Lower lobe of right lung (tissue), 2 donors: Measurements from ENCODE around the gene PI4KB. TPM values are rescaled to one million over a fixed set of nuclear protein-coding genes. Genes with fewer than 3 reads are reported as not detected.
"Not testable (repeated sequence)": the region's sequence is repeated elsewhere in the genome, so short reads cannot be mapped to it uniquely, and the experiment has no call there.

Source experiments
- ATAC-seq, 2 donors: fragments of 200-7000 bp; cut with Tn5 transposase; one replicate each; pipeline ENCODE4 v1.9.1; 2020 to 2022; ENCODE audit warnings: mild to moderate bottlenecking in 2 of 2, moderate library complexity in 2 of 2
- DNase-seq: peaks from one replicate; pipeline ENCODE4 v3.0.0-alpha.2; 2020
- H3K27ac ChIP-seq: fragments of 200-600 bp; one replicate; pipeline ENCODE4 v1.8.0; 2022
- H3K27me3 ChIP-seq: fragments of 200-600 bp; one replicate; pipeline ENCODE4 v1.8.0; 2022; ENCODE audit warnings: low read depth
- H3K36me3 ChIP-seq: fragments of 200-600 bp; one replicate; pipeline ENCODE4 v1.8.0; 2022; ENCODE audit warnings: mild to moderate bottlenecking
- H3K4me1 ChIP-seq: fragments of 200-600 bp; one replicate; pipeline ENCODE4 v1.8.0; 2022
- H3K4me3 ChIP-seq: fragments of 200-600 bp; one replicate; pipeline ENCODE4 v1.8.0; 2022; ENCODE audit warnings: mild to moderate bottlenecking
- H3K9me3 ChIP-seq: fragments of 200-600 bp; one replicate; pipeline ENCODE4 v1.8.0; 2022
- intact Hi-C: fragments of 100-400 bp; cut with DNase I; formaldehyde crosslinking; loops from one replicate; pipeline ENCODE4 v1.11.0; 2022
- total RNA-seq: library from RNA; stranded (reverse); fragmentation: NEBNext Ultra II Directional; extraction: Animal tissue kit (Norgen Biotek cat#: 25700); gene quantifications from one replicate; pipeline ENCODE4 v1.2.1, GENCODE V29; 2021
- TF ChIP-seq, protein P1 (sequence below): fragments of 200-600 bp; IDR thresholded peaks from one replicate; pipeline ENCODE4 v1.8.0; 2022; ENCODE audit warnings: antibody characterized with exemption, mild to moderate bottlenecking
- donor health status: DM: no; HTN: yes; CAD: no; lungs with severe emphysema.

The PI4KB gene
- total RNA-seq, 1 donor from 2014 or later, result 66.0 TPM

- Histone ChIP-seq H3K27ac (no peak overlapping the region), H3K27me3 (no peaks in the 10 kb centered on the region), H3K36me3 (peaks cover 71% of the 10 kb centered on the region), H3K4me1 (peaks cover 23% of the 10 kb centered on the region), H3K9me3 (peaks cover 9% of the 10 kb centered on the region), H3K4me3 (no peak overlapping the region)
- TF ChIP-seq, protein P1, sequence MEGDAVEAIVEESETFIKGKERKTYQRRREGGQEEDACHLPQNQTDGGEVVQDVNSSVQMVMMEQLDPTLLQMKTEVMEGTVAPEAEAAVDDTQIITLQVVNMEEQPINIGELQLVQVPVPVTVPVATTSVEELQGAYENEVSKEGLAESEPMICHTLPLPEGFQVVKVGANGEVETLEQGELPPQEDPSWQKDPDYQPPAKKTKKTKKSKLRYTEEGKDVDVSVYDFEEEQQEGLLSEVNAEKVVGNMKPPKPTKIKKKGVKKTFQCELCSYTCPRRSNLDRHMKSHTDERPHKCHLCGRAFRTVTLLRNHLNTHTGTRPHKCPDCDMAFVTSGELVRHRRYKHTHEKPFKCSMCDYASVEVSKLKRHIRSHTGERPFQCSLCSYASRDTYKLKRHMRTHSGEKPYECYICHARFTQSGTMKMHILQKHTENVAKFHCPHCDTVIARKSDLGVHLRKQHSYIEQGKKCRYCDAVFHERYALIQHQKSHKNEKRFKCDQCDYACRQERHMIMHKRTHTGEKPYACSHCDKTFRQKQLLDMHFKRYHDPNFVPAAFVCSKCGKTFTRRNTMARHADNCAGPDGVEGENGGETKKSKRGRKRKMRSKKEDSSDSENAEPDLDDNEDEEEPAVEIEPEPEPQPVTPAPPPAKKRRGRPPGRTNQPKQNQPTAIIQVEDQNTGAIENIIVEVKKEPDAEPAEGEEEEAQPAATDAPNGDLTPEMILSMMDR, result no peak
- DNase-seq, result no peak
- no peak for ATAC-seq
- intact Hi-C loops, result no loop called here
These were observed 37.8 kb upstream of the PI4KB start for GRCh38 chr1:151364996-151365395.

GRCh38 chr1:151362308-151363155 lies 35.3 kb upstream of the PI4KB start:
- DNase-seq (no peak), ATAC-seq (no peak)
- Histone ChIP-seq H3K4me1 (no peaks in the 10 kb centered on the region), H3K27me3 (no peaks in the 10 kb centered on the region), H3K4me3 (no peak overlapping the region), H3K27ac (no peak overlapping the region), H3K36me3 (peaks cover 51% of the 10 kb centered on the region), H3K9me3 (peaks cover 9% of the 10 kb centered on the region)
- TF ChIP-seq, protein P1, result no peak
- intact Hi-C loops, result no loop called here

- ATAC-seq, result no peak
- H3K4me1 ChIP-seq, result no peaks in the 10 kb centered on the region
- DNase-seq, result no peak
- TF ChIP-seq, protein P1, result no peak
- peaks cover 44% of the 10 kb centered on the region for H3K36me3 ChIP-seq
- intact Hi-C loops, result no loop called here
- H3K27me3 ChIP-seq, result no peaks in the 10 kb centered on the region
- H3K27ac ChIP-seq, result no peak overlapping the region
- peaks cover 9% of the 10 kb centered on the region for H3K9me3 ChIP-seq
- no peak overlapping the region for H3K4me3 ChIP-seq
These were observed 34.7 kb upstream of the PI4KB start for GRCh38 chr1:151361883-151362282.

DNA sequence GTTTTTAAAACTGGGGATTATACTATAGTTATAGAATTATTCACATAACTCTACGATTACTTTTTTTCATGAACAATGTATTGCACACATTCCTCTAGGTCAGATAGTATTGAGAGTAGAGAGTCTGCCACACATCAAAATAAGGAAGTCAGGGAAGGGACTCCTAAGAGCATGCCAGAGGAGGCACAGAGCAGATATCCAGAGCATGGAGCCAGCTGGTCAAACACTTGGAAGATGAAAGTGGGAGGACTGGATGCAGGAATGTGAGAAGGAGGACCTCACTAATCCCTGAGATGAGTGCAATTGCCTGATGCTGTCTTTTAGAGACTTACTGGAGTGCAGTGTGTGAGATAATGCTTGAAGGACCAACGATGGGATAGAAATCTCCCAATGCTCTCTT lies 29.5 kb upstream of the PI4KB start:
- Histone ChIP-seq H3K9me3 (no peaks in the 10 kb centered on the region), H3K36me3 (no peaks in the 10 kb centered on the region), H3K27me3 (no peaks in the 10 kb centered on the region), H3K4me1 (no peaks in the 10 kb centered on the region), H3K4me3 (no peak overlapping the region), H3K27ac (no peak overlapping the region)
- intact Hi-C loops, result no loop called here
- ATAC-seq (peak in 1 of 2 donors; percentile 30), DNase-seq (no peak)
- TF ChIP-seq, protein P1, result no peak

DNA sequence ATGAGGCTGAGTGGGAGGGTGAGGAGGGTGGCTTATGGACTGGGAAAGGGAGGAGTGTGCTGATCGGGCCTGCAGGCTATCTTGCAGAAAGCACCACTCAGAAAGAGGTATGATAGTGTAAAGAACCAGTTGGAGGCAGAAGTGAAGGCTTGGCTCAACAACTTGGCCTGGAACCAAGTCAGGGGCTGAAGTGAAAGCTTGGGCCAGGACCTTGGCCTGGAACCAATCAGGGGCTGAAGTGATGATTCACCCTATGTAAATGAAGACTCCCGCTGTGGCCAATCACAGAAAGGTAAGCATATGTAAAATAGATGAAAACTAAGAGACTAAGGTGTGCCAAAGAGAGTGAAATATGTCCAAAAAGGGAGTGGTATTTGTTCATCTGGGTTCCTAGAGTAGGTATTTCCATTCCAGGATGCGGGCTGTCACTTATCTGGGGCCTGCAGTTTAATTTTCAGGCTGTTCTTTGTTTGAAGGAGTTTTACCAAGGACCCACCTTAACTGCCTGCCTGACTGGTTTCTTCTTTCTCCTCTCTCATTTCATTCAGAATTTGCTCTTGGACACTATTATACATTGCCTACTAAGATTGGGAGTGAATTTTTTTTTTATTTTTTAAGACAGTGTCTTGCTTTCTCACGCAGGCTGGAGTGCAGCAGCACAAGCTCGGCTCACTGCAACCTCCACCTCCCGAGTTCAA lies 25.0 kb upstream of the PI4KB start:
- Histone ChIP-seq H3K36me3 (no peaks in the 10 kb centered on the region), H3K4me3 (no peak overlapping the region), H3K27ac (no peak overlapping the region), H3K27me3 (no peaks in the 10 kb centered on the region), H3K4me1 (peaks cover 6% of the 10 kb centered on the region), H3K9me3 (no peaks in the 10 kb centered on the region)
- TF ChIP-seq, protein P1, result no peak
- DNase-seq (no peak), ATAC-seq (no peak)
- intact Hi-C loops, result no loop called here

- peaks cover 16% of the 10 kb centered on the region for H3K4me1 ChIP-seq
- DNase-seq, H3K9me3 ChIP-seq, H3K36me3 ChIP-seq, H3K27me3 ChIP-seq, H3K4me3 ChIP-seq, H3K27ac ChIP-seq, ATAC-seq, intact Hi-C loops: not testable (repeated sequence)
These were observed 23.1 kb upstream of the PI4KB start for GRCh38 chr1:151350323-151350722.
